ENCODE measurements around the gene LDOC1. TPM values are rescaled to one million over a fixed set of nuclear protein-coding genes. Genes with fewer than 3 reads are reported as not detected.
"Not testable (repeated sequence)": the region's sequence is repeated elsewhere in the genome, so short reads cannot be mapped to it uniquely, and the experiment has no call there.

LDOC1 gene
- total RNA-seq, result 3.7 TPM

- peak within 1 kb of the TSS; percentile 63 to 67 (median 66) for H3K4me3 ChIP-seq (ENCODE audit: low read length in 3 of 3)
- no peaks in the 10 kb centered on the region for H3K36me3 ChIP-seq (ENCODE audit: control insufficient read depth in 3 of 3, insufficient read depth in 3 of 3, low read length in 3 of 3)
- H3K27me3 ChIP-seq (ENCODE audit: control insufficient read depth in 3 of 3, insufficient read depth in 3 of 3, low read length in 3 of 3), result no peaks in the 10 kb centered on the region
- peak within 1 kb of the TSS in 1 of 3 donors; percentile 60 for H3K9ac ChIP-seq (ENCODE audit: low read depth in 1 of 3, low read length in 3 of 3)
- no peak within 1 kb of the TSS for H3K27ac ChIP-seq (ENCODE audit: low read depth, low read length)
- no peaks in the 10 kb centered on the region for H3K4me1 ChIP-seq (ENCODE audit: control insufficient read depth in 3 of 3, insufficient read depth in 3 of 3, low read length in 3 of 3)
- no peaks in the 10 kb centered on the region for H3K9me3 ChIP-seq (ENCODE audit: control insufficient read depth in 3 of 3, low read length in 3 of 3)
These were observed at the start of gene LDOC1 for GRCh38 chrX:141176586-141177451. Gene LDOC1 (minus strand): TSS chrX:141177129. CDS start chrX:141177021, 108 bp downstream.

- Histone ChIP-seq H3K9ac (ENCODE audit: low read depth in 1 of 3, low read length in 3 of 3) (no peak overlapping the region), H3K27me3 (ENCODE audit: control insufficient read depth in 3 of 3, insufficient read depth in 3 of 3, low read length in 3 of 3) (no peaks in the 10 kb centered on the region), H3K9me3 (ENCODE audit: control insufficient read depth in 3 of 3, low read length in 3 of 3) (no peaks in the 10 kb centered on the region), H3K27ac (ENCODE audit: low read depth, low read length) (no peak overlapping the region), H3K4me1 (ENCODE audit: control insufficient read depth in 3 of 3, insufficient read depth in 3 of 3, low read length in 3 of 3) (no peaks in the 10 kb centered on the region), H3K36me3 (ENCODE audit: control insufficient read depth in 3 of 3, insufficient read depth in 3 of 3, low read length in 3 of 3) (no peaks in the 10 kb centered on the region), H3K4me3 (ENCODE audit: low read length in 3 of 3) (no peak overlapping the region)
These were observed 44.7 kb upstream of the LDOC1 start for GRCh38 chrX:141221611-141222010.

GRCh38 chrX:141220342-141221008, 43.5 kb upstream of the LDOC1 start:
- H3K36me3 ChIP-seq (ENCODE audit: control insufficient read depth in 3 of 3, insufficient read depth in 3 of 3, low read length in 3 of 3), result no peaks in the 10 kb centered on the region
- H3K9ac ChIP-seq (ENCODE audit: low read depth in 1 of 3, low read length in 3 of 3), result no peak overlapping the region
- H3K4me3 ChIP-seq (ENCODE audit: low read length in 3 of 3), result no peak overlapping the region

GRCh38 chrX:141214196-141214595, 37.3 kb upstream of the LDOC1 start:
- no peaks in the 10 kb centered on the region for H3K27me3 ChIP-seq (ENCODE audit: control insufficient read depth in 3 of 3, insufficient read depth in 3 of 3, low read length in 3 of 3)
- no peak overlapping the region for H3K4me3 ChIP-seq (ENCODE audit: low read length in 3 of 3)
- H3K4me1 ChIP-seq (ENCODE audit: control insufficient read depth in 3 of 3, insufficient read depth in 3 of 3, low read length in 3 of 3), result no peaks in the 10 kb centered on the region
- no peaks in the 10 kb centered on the region for H3K9me3 ChIP-seq (ENCODE audit: control insufficient read depth in 3 of 3, low read length in 3 of 3)
- H3K36me3 ChIP-seq (ENCODE audit: control insufficient read depth in 3 of 3, insufficient read depth in 3 of 3, low read length in 3 of 3), result no peaks in the 10 kb centered on the region
- H3K27ac ChIP-seq (ENCODE audit: low read depth, low read length), result no peak overlapping the region
- H3K9ac ChIP-seq (ENCODE audit: low read depth in 1 of 3, low read length in 3 of 3), result no peak overlapping the region

More at GRCh38 chrX:141220342-141221008, 43.5 kb upstream of the LDOC1 start:
- Histone ChIP-seq H3K4me1 (ENCODE audit: control insufficient read depth in 3 of 3, insufficient read depth in 3 of 3, low read length in 3 of 3) (no peaks in the 10 kb centered on the region), H3K27me3 (ENCODE audit: control insufficient read depth in 3 of 3, insufficient read depth in 3 of 3, low read length in 3 of 3) (no peaks in the 10 kb centered on the region), H3K9me3 (ENCODE audit: control insufficient read depth in 3 of 3, low read length in 3 of 3) (no peaks in the 10 kb centered on the region), H3K27ac (ENCODE audit: low read depth, low read length) (no peak overlapping the region)

- Histone ChIP-seq H3K27me3 (ENCODE audit: control insufficient read depth in 3 of 3, insufficient read depth in 3 of 3, low read length in 3 of 3) (no peaks in the 10 kb centered on the region), H3K9ac (ENCODE audit: low read depth in 1 of 3, low read length in 3 of 3) (no peak overlapping the region), H3K4me3 (ENCODE audit: low read length in 3 of 3) (no peak overlapping the region), H3K27ac (ENCODE audit: low read depth, low read length) (no peak overlapping the region), H3K9me3 (ENCODE audit: control insufficient read depth in 3 of 3, low read length in 3 of 3) (no peaks in the 10 kb centered on the region), H3K4me1 (ENCODE audit: control insufficient read depth in 3 of 3, insufficient read depth in 3 of 3, low read length in 3 of 3) (no peaks in the 10 kb centered on the region), H3K36me3 (ENCODE audit: control insufficient read depth in 3 of 3, insufficient read depth in 3 of 3, low read length in 3 of 3) (no peaks in the 10 kb centered on the region)
These were observed 25.0 kb upstream of the LDOC1 start for GRCh38 chrX:141201962-141202361.

- not testable (repeated sequence) for H3K27ac ChIP-seq (ENCODE audit: low read depth, low read length); H3K9ac ChIP-seq (ENCODE audit: low read depth in 1 of 3, low read length in 3 of 3); H3K4me1 ChIP-seq (ENCODE audit: control insufficient read depth in 3 of 3, insufficient read depth in 3 of 3, low read length in 3 of 3); H3K27me3 ChIP-seq (ENCODE audit: control insufficient read depth in 3 of 3, insufficient read depth in 3 of 3, low read length in 3 of 3); H3K4me3 ChIP-seq (ENCODE audit: low read length in 3 of 3); H3K36me3 ChIP-seq (ENCODE audit: control insufficient read depth in 3 of 3, insufficient read depth in 3 of 3, low read length in 3 of 3); H3K9me3 ChIP-seq (ENCODE audit: control insufficient read depth in 3 of 3, low read length in 3 of 3)
These were observed 11.6 kb upstream of the LDOC1 start for GRCh38 chrX:141188573-141188972.

- Histone ChIP-seq H3K4me3 (ENCODE audit: low read length in 3 of 3) (no peak overlapping the region), H3K9ac (ENCODE audit: low read depth in 1 of 3, low read length in 3 of 3) (no peak overlapping the region), H3K27ac (ENCODE audit: low read depth, low read length) (no peak overlapping the region), H3K4me1 (ENCODE audit: control insufficient read depth in 3 of 3, insufficient read depth in 3 of 3, low read length in 3 of 3) (no peaks in the 10 kb centered on the region), H3K36me3 (ENCODE audit: control insufficient read depth in 3 of 3, insufficient read depth in 3 of 3, low read length in 3 of 3) (no peaks in the 10 kb centered on the region), H3K27me3 (ENCODE audit: control insufficient read depth in 3 of 3, insufficient read depth in 3 of 3, low read length in 3 of 3) (no peaks in the 10 kb centered on the region), H3K9me3 (ENCODE audit: control insufficient read depth in 3 of 3, low read length in 3 of 3) (no peaks in the 10 kb centered on the region)
These were observed 8.4 kb upstream of the LDOC1 start for GRCh38 chrX:141185366-141185765.

- Histone ChIP-seq H3K27ac (ENCODE audit: low read depth, low read length) (no peak overlapping the region), H3K27me3 (ENCODE audit: control insufficient read depth in 3 of 3, insufficient read depth in 3 of 3, low read length in 3 of 3) (no peaks in the 10 kb centered on the region), H3K9me3 (ENCODE audit: control insufficient read depth in 3 of 3, low read length in 3 of 3) (no peaks in the 10 kb centered on the region), H3K36me3 (ENCODE audit: control insufficient read depth in 3 of 3, insufficient read depth in 3 of 3, low read length in 3 of 3) (no peaks in the 10 kb centered on the region), H3K4me1 (ENCODE audit: control insufficient read depth in 3 of 3, insufficient read depth in 3 of 3, low read length in 3 of 3) (no peaks in the 10 kb centered on the region), H3K9ac (ENCODE audit: low read depth in 1 of 3, low read length in 3 of 3) (no peak overlapping the region), H3K4me3 (ENCODE audit: low read length in 3 of 3) (no peak overlapping the region)
These were observed 6.1 kb upstream of the LDOC1 start for GRCh38 chrX:141183000-141183399.

- Histone ChIP-seq H3K4me1 (ENCODE audit: control insufficient read depth in 3 of 3, insufficient read depth in 3 of 3, low read length in 3 of 3) (no peaks in the 10 kb centered on the region), H3K27ac (ENCODE audit: low read depth, low read length) (no peak overlapping the region), H3K9ac (ENCODE audit: low read depth in 1 of 3, low read length in 3 of 3) (no peak overlapping the region), H3K27me3 (ENCODE audit: control insufficient read depth in 3 of 3, insufficient read depth in 3 of 3, low read length in 3 of 3) (no peaks in the 10 kb centered on the region), H3K4me3 (ENCODE audit: low read length in 3 of 3) (no peak overlapping the region), H3K9me3 (ENCODE audit: control insufficient read depth in 3 of 3, low read length in 3 of 3) (no peaks in the 10 kb centered on the region), H3K36me3 (ENCODE audit: control insufficient read depth in 3 of 3, insufficient read depth in 3 of 3, low read length in 3 of 3) (no peaks in the 10 kb centered on the region)
These were observed 3.9 kb upstream of the LDOC1 start for GRCh38 chrX:141180851-141181250.

GRCh38 chrX:141175786-141176185, 1.1 kb downstream of the LDOC1 start:
- H3K36me3 ChIP-seq (ENCODE audit: control insufficient read depth in 3 of 3, insufficient read depth in 3 of 3, low read length in 3 of 3), result no peaks in the 10 kb centered on the region
- no peaks in the 10 kb centered on the region for H3K9me3 ChIP-seq (ENCODE audit: control insufficient read depth in 3 of 3, low read length in 3 of 3)
- H3K4me3 ChIP-seq (ENCODE audit: low read length in 3 of 3), result no peak overlapping the region
- H3K27ac ChIP-seq (ENCODE audit: low read depth, low read length), result no peak overlapping the region
- H3K4me1 ChIP-seq (ENCODE audit: control insufficient read depth in 3 of 3, insufficient read depth in 3 of 3, low read length in 3 of 3), result no peaks in the 10 kb centered on the region
- no peaks in the 10 kb centered on the region for H3K27me3 ChIP-seq (ENCODE audit: control insufficient read depth in 3 of 3, insufficient read depth in 3 of 3, low read length in 3 of 3)
- H3K9ac ChIP-seq (ENCODE audit: low read depth in 1 of 3, low read length in 3 of 3), result no peak overlapping the region

All from skeletal muscle tissue (tissue), 4 donors.